HT1080 (cell line): ENCODE results near the gene PSMB7. TPM values are rescaled to one million over a fixed set of nuclear protein-coding genes. Genes with fewer than 3 reads are reported as not detected.

Source experiments
- DNase-seq: peaks from one replicate; pipeline ENCODE4 v3.0.0-alpha.2; 2015; ENCODE audit warnings: low read depth
- total RNA-seq: library from RNA; depleted of rRNA; stranded (reverse); fragments of >200 nt; shearing (Covaris generic); gene quantifications from 2 replicates; pipeline ENCODE4 v1.2.3, GENCODE V29; 2014

Gene PSMB7
- total RNA-seq, 1 experiment from 2014 or later = 442 TPM

DNA sequence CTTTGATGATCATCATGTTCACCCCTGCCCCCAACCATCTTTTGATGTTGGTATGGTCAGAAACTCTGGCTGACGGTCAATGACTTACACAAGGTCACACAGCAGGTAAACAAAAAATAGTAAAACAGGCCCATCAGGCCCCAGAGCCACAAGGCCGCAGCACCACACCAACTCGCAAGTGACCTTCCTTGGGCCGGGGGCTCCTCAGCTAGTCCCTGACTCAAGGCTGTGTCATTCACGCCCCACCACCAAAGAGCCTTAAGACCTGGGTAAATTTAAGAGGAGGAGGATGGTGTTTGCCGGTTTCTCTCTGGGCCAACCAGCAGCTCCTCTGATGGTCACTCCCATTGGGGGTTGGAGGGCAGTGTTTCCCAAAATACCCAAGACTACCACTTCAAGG, 55.8 kb downstream of the PSMB7 start:
- DNase-seq = no peak

DNA sequence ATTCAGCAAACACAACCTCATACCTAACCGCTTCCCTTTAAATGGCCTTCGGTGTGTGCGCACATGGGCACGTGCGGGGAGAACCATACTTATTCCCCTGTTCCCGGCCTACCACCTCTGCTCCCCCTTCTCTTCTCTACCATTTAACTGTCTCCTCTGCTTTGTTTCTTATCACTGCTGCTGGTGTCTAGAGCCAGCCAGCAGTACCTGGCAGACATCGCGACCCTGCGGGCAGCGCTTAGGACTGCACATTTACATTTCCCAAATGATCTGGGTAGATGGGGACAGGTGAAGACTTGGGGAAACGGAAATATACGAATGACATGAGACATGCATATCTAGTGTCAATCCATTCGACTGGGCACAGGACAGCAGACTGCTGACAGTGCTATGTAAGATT, 56.6 kb downstream of the PSMB7 start:
- DNase-seq = no peak

DNA sequence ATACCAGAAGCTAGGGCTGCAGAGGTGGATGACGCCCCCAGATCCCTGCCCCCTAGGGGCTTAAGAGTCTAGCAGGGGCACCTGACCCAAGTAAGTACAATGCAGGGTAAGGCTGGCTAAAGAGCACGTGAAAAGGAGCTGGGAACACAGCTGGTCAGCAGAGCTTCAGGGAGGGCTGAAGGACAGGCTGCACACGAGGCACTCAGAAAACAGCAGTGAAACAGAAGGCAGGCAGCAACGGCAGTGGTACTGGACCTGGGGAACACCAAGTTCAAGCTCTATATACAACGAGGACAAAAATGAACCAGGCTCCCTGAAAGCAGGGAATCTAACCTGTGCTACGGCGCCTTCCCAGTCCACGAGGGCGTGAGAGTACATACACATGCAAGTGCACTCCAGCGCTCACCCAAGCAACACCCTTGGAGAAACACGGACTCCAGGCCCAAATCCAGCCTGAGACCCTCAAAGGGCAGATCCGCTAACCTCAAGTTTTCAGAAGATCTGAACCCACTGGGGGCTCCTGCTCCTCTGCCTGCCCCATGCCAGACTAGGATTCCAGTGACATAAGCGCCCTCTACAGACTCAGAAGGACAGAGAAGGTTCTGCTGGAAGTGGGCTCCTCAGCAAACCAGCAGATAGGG, 57.4 kb downstream of the PSMB7 start:
- DNase-seq = no peak

DNA sequence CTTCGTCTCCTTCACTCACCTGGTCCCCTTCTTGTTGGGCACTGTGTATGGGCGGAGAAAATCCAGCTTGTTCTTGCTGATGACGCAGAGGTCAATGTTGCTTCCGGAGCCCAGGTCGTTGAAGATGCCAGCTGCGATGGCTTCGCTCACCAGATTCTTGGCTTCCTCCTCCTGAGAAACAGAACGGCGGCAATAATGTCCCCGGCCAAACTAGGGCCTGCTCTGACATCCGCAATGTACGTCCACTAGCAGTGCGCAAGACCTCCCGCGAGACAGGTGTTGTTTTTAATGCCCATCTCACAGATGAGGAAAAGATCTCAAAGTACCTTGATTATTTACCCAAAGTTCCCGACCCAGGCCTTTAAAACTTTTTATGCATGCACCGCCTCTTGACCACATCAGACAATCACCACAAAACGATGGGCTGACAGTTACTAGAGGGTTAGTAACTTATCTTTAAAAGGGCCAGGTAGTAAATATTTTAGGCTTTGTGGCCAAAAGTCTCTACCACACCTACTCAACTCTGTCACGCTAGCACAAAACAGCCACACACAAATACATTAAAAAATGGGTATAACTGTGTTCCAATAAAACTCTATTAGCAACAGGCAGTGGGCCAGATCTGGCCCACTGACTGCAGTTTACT, 58.4 kb downstream of the PSMB7 start:
- no peak for DNase-seq

DNA sequence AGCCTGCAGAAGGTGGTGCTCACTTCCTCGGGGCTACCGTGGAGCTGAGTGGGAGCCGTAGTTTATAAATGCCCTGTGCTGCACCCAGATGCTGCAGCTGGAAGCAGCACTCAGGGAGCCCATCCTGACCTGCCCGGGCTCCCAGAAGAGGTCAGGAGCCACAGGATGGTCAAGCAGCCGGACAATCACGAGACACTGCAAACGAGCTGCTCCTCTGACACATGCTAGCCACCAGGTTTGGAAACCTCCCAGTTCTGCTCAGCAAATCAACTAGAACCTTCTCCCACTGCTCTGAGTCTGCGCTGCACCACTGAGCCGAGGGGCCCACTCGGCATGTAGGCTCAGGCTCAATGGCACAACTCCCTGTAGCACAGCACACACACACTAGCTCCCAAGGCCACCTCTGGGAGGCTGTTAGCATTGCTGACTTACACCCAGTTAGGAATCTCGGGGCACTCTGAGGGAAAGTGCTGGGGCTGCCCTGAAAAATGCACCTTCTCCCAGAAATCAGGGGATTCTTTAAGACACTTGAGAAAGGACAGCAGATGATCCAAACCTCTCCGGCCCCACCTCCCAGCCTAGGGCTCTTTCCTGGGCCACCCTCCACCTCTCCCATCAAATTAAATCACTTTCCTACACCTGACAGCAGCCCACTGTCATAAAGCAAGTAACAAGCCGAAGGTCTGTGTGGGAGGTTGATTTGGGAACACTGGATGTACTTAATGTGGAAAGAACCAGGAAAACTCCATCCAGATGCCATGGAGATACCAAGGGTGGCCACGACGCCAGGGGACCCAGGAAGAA, 59.1 kb downstream of the PSMB7 start:
- DNase-seq = no peak

DNA sequence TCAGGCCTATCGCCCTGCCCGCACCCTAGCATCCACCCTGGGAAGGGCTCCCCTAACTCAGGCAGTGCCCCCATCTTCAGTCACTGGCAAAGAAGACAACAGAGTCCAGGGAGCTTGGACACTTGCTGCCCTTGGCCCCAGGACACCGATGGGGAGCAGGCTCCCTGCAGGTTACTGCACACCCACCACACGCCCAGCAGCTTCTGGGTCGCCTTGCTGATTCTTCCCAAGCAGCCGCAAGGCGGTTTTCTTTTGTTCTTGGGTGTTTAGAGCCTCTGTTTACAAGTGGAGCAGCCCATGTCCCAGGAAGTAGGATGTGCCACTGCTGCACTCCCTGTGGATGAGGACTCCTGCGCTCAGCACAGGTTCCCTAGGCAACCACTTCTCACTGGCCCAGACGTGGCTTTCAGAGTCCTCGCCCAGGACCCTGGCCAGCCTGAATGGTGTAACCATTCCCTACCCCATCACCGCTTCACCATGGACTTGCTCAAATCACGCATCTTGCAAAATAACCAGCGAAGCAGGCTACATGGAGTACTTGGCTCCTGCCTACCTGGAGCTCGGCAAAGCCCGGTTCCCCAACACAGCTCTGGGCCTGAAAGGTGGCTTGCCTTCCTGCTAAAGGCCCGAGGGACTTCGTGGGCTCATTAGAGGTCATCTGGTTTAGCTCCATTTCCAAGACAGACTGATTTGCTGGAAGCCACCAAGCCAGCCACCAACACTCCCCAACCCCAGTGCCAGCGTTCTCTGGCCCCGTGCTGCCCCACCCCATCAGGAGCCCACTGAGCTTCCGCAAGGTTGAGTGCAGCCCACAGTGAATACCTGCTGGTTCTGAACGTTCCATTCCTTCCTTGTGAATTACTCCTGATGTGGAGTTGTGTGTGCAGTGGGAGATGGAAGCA, 60.0 kb downstream of the PSMB7 start:
- DNase-seq = no peak

DNA sequence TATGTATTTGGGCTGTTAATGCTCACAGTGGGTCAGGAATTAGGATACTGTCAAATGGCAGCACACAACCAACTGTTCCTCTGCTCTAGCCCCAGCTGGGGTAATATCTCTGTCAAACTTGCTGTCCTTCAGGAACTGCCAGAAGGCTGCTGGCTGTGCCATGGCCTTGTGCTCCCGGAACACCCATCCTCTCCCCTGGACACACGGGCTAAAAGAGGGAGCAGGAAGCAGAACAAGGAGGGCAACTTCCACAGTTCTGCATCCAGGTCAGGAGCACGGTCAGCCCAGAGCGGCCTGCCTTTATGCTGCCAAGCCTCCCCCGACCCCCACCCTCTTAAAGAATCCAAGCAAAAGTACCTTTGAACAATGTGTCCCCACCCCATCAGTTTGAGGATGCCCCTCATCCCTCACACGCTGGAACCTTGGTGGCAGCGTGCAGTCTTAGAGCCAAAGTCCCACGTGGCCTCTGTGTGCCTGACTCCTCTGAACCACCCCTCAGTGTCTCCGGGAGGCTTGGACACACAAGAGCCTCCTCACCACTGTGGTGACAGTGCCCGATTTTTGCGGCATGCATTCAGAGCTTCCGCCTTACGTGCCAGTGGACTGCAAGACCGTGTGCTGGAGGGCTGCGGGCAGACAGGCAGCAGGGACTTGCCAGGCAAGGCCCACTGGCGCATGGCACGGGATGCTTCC, 60.8 kb downstream of the PSMB7 start:
- no peak for DNase-seq

DNA sequence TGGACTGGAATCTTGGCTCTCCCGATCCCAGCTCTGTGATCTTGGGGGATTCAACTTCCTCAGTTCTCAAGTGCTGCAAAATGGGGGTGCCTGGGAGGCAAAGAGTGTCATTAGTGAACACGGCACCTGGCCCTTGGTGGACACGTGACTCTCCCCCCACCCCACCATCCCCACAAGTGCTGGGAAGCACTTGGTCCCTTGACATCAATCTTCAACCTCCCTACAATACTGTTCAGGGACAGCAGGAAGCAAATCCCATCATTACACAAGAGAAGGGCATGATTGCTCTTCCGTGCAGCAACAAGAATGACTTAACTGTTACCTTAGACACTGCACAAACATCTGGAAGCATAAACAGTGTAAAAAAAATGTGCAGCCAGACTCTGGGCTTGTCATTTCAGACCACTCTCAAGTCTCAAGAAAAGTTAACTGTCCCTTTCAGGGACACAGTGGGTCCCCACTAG, 61.4 kb downstream of the PSMB7 start:
- DNase-seq = no peak

DNA sequence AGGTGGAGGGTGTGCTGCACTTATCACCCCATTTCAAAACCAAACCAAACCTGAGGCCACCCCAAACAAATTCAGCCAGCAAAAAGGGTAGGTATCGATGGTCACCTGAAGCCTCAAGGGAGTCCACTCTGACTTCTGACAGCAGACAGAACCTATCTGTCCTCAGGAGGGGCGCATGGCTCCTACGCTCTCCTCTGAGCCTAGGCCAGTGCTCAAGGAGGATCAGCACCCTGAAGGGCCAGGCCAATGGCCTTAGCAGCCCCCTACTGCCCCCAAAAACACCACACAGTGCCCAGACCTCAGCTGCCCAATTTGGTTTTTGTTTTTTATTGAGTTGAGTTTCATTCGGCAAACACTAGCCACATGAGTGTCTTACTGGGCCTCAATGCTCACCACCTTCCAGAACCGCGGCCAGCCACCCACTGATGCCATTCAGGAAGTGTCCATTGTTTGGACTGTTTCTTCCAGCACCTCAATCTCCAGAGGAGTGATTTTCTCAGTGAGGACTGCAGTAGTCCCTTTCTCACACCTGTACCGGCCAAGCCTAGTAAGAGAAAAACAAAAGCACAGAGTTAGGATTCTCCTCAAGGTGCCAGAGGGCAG, 62.0 kb downstream of the PSMB7 start:
- no peak for DNase-seq

DNA sequence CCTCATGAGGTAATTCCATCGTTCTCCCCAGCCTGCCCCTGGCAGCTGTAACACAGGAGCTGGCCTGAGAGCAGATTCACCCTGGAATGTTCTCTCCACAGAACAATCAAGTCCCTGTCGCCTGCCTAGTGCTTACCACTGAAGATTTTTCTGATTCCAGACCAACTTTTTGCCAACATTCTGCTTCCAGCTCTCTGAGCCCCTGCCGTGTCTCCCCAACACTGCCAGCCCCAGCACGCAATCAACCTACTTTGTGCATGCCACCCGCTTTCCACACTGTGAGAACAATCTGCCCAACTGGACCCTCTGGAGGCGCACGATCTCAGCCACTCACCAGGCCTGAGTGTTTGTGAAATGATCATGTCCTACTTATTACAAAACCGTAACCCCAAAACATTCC, 62.6 kb downstream of the PSMB7 start:
- no peak for DNase-seq

DNA sequence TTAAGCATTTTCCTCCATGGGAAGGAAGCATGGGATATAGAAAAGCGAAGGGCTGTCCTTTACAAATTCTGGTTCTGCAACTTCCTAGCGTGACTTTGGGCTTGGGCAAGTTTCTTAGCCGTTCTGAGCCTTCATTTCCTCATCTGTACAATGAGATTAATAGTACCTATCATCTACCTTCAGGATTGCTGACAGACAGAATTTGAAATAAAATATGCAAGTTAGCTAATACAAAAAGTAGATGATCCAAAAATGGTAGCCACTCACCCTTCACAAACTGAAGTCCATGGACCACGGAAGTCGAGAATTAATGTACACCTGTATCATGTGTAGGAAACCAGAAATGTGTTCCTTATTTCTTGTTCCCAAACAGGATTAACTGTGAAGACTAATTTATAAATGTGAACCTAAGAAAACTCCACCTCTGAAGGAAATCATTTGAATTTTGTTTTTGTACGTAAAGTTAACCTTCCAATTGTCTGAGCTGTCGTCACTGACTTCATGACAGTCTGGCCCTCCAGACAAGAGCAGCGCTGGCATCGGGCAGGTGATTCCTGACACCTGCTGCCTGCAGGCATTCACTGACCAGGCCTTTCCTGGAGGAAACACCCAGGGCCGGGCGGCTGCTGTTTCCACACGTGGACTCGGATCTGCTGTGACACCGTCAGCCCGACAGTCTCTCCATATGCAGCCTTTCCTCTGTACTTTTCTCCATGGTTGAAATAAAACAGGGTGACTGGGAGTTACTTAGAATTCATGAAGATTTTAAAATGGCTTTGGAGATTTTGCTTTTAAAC, 63.4 kb downstream of the PSMB7 start:
- no peak for DNase-seq

DNA sequence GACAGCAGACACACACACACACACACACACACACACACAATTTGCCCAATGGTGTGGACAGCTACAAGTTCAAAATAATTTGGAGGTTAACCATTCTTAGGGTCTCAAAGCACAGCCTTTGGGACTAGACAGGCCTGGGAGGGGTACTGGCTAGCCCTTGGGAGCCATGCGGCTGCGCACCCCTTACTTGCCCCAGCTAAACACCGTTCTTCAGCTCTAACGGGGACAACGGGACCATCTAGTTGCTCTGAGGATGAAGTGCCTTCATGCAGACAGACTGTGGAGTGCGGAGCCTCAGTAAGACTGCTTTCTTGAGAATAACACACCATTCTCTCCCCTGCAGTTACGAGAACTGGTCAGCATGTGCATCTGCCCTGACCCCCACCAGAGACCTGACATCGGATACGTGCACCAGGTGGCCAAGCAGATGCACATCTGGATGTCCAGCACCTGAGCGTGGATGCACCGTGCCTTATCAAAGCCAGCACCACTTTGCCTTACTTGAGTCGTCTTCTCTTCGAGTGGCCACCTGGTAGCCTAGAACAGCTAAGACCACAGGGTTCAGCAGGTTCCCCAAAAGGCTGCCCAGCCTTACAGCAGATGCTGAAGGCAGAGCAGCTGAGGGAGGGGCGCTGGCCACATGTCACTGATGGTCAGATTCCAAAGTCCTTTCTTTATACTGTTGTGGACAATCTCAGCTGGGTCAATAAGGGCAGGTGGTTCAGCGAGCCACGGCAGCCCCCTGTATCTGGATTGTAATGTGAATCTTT, 64.6 kb downstream of the PSMB7 start:
- DNase-seq = no peak

DNA sequence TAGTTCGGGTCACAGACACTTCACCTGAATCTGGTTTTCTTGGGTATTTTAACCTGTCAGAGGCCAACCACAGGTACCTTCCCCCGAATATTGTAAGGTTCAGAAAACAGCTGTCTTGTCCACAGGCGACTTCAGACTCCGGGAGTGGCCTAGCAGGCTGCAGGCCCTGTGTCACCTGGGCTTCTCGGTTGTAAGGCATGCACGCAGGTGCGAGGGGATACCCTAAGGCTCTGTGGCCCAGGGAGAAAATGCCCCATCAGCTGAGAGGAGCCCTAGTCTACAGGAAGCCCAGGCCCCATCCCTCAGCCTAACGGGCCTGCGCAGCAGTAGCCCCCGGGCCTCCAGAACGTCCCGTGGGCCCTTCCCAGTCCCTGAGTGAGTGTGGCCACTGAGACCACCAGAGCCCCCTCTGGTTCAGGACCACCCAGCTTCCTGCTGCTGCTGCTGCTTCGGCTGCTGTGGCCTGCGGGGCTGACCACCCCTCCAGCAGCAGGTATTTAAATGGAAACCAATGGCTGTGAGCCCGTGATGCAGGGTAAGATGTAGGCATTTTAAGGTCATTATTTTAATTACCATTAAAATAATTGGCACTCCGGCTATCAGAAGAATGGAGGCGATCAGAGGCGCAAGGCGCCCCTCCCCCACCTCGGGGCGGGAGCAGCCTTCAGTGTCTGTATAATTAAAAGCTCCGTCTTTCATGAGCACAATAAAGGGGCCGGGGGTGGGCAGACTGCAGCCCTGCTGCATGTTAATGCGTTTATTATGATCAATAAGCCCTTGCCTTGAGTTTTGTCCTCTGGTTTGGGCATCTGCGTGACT, 65.4 kb downstream of the PSMB7 start:
- DNase-seq = no peak

DNA sequence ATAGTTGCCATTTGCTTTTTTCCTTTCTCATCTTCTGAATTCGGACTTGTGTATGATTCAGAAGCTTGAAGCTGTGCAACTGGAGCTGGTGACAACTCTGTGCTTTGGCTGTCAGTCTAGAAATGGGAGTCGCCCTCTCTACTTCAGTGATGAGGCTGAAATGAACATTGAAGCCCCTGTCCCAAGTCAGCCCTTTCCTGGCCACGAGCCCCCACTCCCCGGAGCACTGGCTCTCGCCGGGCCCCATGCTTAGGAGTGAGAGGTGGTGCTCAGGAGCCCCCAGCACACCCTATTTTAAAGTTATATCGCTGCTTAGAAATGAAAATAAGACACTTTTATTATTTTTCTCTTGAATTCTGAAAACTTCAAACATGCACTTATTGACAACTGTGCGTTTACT, 66.0 kb downstream of the PSMB7 start:
- no peak for DNase-seq

DNA sequence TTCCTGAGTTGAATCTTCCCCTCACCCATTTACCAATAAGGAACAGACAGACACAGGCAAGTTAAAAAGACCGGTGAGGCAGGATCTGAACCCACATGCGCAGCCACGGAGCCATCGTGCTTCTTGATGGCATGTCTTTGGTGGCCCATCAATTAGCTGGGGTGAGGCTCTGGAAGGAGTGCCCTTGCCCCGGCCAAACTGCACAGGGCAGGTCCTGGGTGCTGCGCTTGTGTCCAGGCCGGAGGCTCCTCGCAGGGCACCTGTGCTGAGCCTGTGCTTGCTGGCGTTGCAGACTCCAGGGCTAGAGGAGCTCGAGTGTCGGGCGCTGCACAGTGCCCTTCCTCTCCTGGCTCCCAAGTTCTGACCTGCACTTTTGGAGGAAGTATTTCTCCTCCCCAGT, 66.4 kb downstream of the PSMB7 start:
- no peak for DNase-seq

DNA sequence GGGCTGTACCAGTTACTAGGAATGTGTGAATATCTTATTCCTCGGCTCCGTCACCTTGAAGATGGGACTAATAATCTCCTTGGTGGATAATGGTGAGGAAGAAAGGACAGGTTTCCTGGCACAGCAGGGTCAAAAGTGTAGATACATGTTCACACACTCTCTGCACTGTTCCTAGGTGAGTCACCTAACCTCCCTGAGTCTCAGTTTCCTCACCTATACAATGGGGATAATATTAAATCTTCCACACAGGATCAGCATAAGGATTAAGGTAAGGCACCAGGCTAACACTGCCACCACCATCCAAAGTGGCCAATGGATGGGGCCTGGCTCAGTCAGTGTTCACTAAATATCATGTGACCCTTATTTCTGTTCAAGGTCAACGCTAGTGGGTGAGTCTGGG, 66.9 kb downstream of the PSMB7 start:
- DNase-seq = no peak

DNA sequence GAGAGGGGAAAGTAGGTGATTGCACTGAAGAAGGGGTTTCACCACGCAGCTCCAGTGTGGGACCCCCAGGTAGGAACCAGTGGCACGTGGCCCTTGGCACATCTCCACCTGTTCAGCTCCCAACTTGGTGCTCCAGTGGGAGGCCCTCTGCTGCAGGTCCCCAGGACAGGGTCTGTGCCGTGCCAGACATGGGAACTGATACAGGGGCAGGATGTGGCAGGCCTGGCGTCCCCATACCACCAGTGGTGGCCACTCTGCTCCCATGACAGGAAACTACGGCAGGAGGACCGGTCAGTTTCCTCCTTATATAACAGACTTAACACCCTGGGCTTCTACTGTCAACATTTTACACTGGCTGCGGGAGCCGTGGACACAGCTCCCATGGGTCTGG, 67.3 kb downstream of the PSMB7 start:
- DNase-seq = no peak
